Neural cell (in vitro differentiated cells): ENCODE data around the gene MAPK1.

ENCODE experiments used
- CTCF ChIP-seq: fragments of 450-650 bp; IDR thresholded peaks from 2 replicates; pipeline ENCODE4 v1.5.1; 2014; ENCODE audit warnings: antibody characterized with exemption, mild to moderate bottlenecking, moderate library complexity; ENCODE audit not compliant: poor library complexity, severe bottlenecking
- EP300 ChIP-seq: fragments of 450-650 bp; conservative IDR thresholded peaks from 2 replicates; pipeline ENCODE4 v1.6.1; 2014; ENCODE audit warnings: antibody characterized with exemption, mild to moderate bottlenecking, moderate library complexity; ENCODE audit not compliant: poor library complexity, severe bottlenecking
- EZH2 ChIP-seq: fragments of 200-600, 300-800 bp; shearing (Covaris generic), sonication (generic); IDR thresholded peaks from 2 replicates; pipeline ENCODE4 v1.6.1; 2014; ENCODE audit warnings: antibody characterized with exemption, low read length, borderline replicate concordance, mild to moderate bottlenecking; ENCODE audit not compliant: insufficient read depth, poor library complexity, severe bottlenecking
- RAD21 ChIP-seq: fragments of 450-650 bp; conservative IDR thresholded peaks from 2 replicates; pipeline ENCODE4 v1.6.1; 2014; ENCODE audit warnings: antibody characterized with exemption, mild to moderate bottlenecking, moderate library complexity
- REST ChIP-seq: IDR thresholded peaks from 2 replicates; pipeline ENCODE4 v1.6.1; 2012; ENCODE audit warnings: borderline replicate concordance

GRCh38 chr22:21758091-21758864 is 109.2 kb downstream of the MAPK1 start:
- TF ChIP-seq CTCF (no peak), EZH2 (no peak), REST (no peak), EP300 (no peak), RAD21 (no peak)
